Psoas muscle (tissue), 8 donors: ENCODE measurements around the gene SOX9. TPM values are rescaled to one million over a fixed set of nuclear protein-coding genes. Genes with fewer than 3 reads are reported as not detected.

Source experiments
- ATAC-seq, 4 donors: fragments of 200-7000 bp; cut with Tn5 transposase; one replicate each; pipeline ENCODE4 v1.9.1; 2020; ENCODE audit warnings: moderate library complexity in 3 of 4, mild to moderate bottlenecking in 2 of 4
- DNase-seq, 2 donors: peaks; one replicate each; pipeline ENCODE4 v3.0.0-alpha.2; 2020
- H3K27ac ChIP-seq: fragments of 200-600 bp; one replicate; pipeline ENCODE4 v1.8.0; 2022
- H3K27me3 ChIP-seq, 3 donors: fragments of 200-600 bp in 1 of 3; one replicate each; pipeline versions ENCODE4 v1.6.1 to v1.8.0; 2013 to 2022; ENCODE audit warnings: low read length in 2 of 3, mild to moderate bottlenecking in 2 of 3, moderate library complexity in 1 of 3; ENCODE audit not compliant: insufficient read depth in 3 of 3
- H3K36me3 ChIP-seq, 2 donors: fragments of 200-600 bp in 1 of 2; one replicate each; pipeline versions ENCODE4 v1.6.1 to v1.8.0; 2013 to 2022; ENCODE audit warnings: low read depth in 1 of 2, mild to moderate bottlenecking in 1 of 2, moderate library complexity in 1 of 2; ENCODE audit not compliant: insufficient read depth in 1 of 2
- H3K4me1 ChIP-seq: fragments of 200-600 bp; one replicate; pipeline ENCODE4 v1.8.0; 2022
- H3K4me3 ChIP-seq: fragments of 200-600 bp; one replicate; pipeline ENCODE4 v1.8.0; 2022; ENCODE audit warnings: mild to moderate bottlenecking
- H3K9me3 ChIP-seq: fragments of 200-600 bp; one replicate; pipeline ENCODE4 v1.8.0; 2022
- CTCF ChIP-seq: fragments of 200-600 bp; IDR thresholded peaks from one replicate; pipeline ENCODE4 v1.8.0; 2022; ENCODE audit warnings: antibody characterized with exemption
- WGBS, 3 donors: extraction: QIAGEN DNeasy Blood & Tissue Kit; methylation state at CpG; one replicate each; pipeline versions ENCODE4 v1.1.6 to v1.1.7; 2013; 5-methylcytosine and 5-hydroxymethylcytosine counted together
- intact Hi-C, 2 donors: fragments of 100-400 bp; cut with DNase I; formaldehyde crosslinking; loops; one replicate each; pipeline versions ENCODE4 v1.11.0 to v1.14.2; 2022
- polyA plus RNA-seq, 3 donors: library from polyadenylated mRNA; stranded (reverse); fragments of 200-250 nt; gene quantifications; one replicate each; pipeline ENCODE4 v1.2.3, GENCODE V29; 2013
- total RNA-seq, 4 donors: library from RNA; stranded (reverse); fragmentation: NEBNext Ultra II Directional in 2 of 4; extraction: Animal tissue kit (Norgen Biotek cat#: 25700) in 2 of 4; gene quantifications; one replicate each; pipeline versions ENCODE4 v1.2.1 to v1.2.4, GENCODE V29; 2021 to 2023
- donor health status: healthy with polysubstance abuse.
- donor health status: DM: no; HTN: no; CAD: no; lungs with moderate emphysema.
- donor health status: Bipolar disorder and iron deficiency.
- donor health status: healthy.
- donor health status: DM: yes; HTN: yes; CAD: no.
- donor health status: DM: no; HTN: no; CAD: no.
- donor health status: DM: no; HTN: no; CAD: no.
- donor health status: DM: yes; HTN: yes; CAD: no.

The SOX9 gene
- total and polyA plus RNA-seq, 7 donors = 0.58 to 2.7 (median 1.6) TPM

- Histone ChIP-seq H3K9me3 (no peaks in the 10 kb centered on the region), H3K4me1 (peaks cover 5% of the 10 kb centered on the region), H3K27me3 (peaks cover 0 to 20% (median 10%) of the 10 kb centered on the region in 3 donors), H3K36me3 (no peaks in the 10 kb centered on the region), H3K4me3 (peak overlapping the region; percentile 56), H3K27ac (no peak overlapping the region)
- no peak for ATAC-seq
- TF ChIP-seq CTCF = no peak
- 47 to 51% (median 49%) methylated on average over 58 of the region's 58 CpGs for WGBS, 3 donors
- no peak for DNase-seq
- intact Hi-C loops = loop anchor here (5.0 to 10.0 kb wide), 3 partner anchors 150 to 642 kb away; no protein-coding TSS in a partner anchor
These were observed 3.9 kb upstream of the SOX9 start for GRCh38 chr17:72116661-72117521.

- intact Hi-C loops = loop anchor here (5.0 to 10.0 kb wide), 3 partner anchors 150 to 643 kb away; no protein-coding TSS in a partner anchor
- no peak for TF ChIP-seq CTCF
- no peaks in the 10 kb centered on the region for H3K36me3 ChIP-seq
- H3K27me3 ChIP-seq = peaks cover 0 to 20% (median 11%) of the 10 kb centered on the region in 3 donors
- no peaks in the 10 kb centered on the region for H3K9me3 ChIP-seq
- ATAC-seq (no peak), DNase-seq (no peak)
- peaks cover 5% of the 10 kb centered on the region for H3K4me1 ChIP-seq
- peak overlapping the region; percentile 56 for H3K4me3 ChIP-seq
- WGBS, 3 donors = 10 to 17% (median 14%) methylated on average over 46 to 51 of the region's 51 CpGs
- no peak overlapping the region for H3K27ac ChIP-seq
These were observed 3.1 kb upstream of the SOX9 start for GRCh38 chr17:72117535-72118334.

DNA sequence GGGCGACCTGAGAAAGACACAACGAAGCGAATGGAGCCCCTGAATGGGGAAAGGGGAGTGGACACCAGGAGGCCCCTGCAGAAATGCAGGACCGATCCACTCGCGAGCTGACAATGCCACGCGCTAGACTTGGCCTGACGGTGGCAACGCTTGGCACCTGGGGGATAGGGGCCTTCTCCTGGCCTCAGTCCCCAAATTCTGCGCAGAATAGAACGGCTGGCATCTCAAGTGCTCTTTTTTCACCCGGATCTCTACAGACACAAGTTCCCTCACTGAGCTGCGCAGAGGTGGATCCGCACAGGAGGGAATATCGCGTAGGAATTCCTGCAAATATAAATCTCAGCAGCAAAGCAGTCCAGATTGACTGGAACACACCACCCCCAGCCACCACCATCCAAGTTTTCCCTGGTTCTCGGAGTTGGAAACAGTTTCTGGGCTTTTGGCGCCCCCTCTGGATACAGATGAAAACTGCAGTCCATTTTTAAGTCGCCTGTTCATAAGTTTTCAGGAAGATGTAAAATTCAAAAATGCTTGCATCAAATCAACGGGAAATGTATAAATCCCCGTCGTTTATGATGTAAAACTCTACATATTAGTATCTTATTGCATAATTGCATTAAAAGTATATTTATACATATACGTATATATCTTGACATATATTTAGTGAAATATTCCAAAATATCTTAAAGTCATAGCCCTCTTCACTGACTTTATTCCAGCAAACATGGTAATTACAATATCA, 2.3 kb upstream of the SOX9 start:
- DNase-seq = peak; percentile 52 to 70
- TF ChIP-seq CTCF = peak; percentile 90
- H3K9me3 ChIP-seq = no peaks in the 10 kb centered on the region
- H3K27me3 ChIP-seq = peaks cover 0 to 25% (median 12%) of the 10 kb centered on the region in 3 donors
- no peaks in the 10 kb centered on the region for H3K36me3 ChIP-seq
- peak overlapping the region; percentile 56 for H3K4me3 ChIP-seq
- intact Hi-C loops = loop anchor here (5.0 to 10.0 kb wide), 3 partner anchors 151 to 644 kb away; no protein-coding TSS in a partner anchor
- H3K4me1 ChIP-seq = peaks cover 5% of the 10 kb centered on the region
- H3K27ac ChIP-seq = no peak overlapping the region
- ATAC-seq = peak in 3 of 4 donors; percentile 27 to 43 (median 29)
- 2 to 5% (median 4%) methylated on average over 24 of the region's 24 CpGs for WGBS, 3 donors

DNA sequence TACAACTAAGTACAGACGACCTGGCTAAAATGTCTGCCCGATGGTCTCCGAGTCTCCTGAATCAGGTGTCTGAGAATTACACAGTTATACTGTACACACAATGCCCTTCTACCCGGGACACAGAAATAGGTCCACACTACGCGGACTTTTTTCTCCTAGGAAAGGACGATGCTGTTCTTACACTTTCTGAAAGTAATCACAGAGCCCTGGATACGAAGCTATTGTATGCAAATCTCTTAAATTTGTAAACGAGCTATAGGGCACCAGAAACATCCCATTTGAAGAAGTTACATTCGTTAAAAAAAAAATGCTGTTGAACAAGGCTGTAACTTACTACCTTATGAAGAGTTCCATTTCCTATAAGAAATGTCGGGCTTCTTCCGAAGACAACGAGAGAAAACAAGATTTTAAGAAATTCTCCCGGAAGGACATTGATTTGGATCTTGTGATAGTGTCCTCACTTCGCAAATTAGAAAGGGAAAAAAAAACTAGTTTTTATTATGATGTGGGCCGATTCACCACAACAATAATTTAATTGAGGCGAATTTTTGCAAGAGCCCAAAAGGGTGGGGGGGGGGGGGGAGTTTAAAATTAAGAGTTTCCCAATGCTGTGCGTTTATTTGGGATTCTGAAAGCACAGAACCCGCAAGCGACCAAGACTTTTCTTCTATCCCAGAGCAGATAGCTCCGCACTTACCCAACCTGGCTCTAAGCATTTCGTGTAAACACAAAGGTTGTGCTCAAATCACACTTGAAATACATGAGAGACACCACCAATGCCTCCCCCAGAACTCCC, 1.5 kb upstream of the SOX9 start:
- DNase-seq (no peak), ATAC-seq (no peak)
- intact Hi-C loops = loop anchor here (5.0 to 10.0 kb wide), 3 partner anchors 152 to 644 kb away; no protein-coding TSS in a partner anchor
- H3K4me1 ChIP-seq = peaks cover 5% of the 10 kb centered on the region
- peak overlapping the region; percentile 88 for H3K27ac ChIP-seq
- TF ChIP-seq CTCF = no peak
- H3K9me3 ChIP-seq = no peaks in the 10 kb centered on the region
- H3K36me3 ChIP-seq = no peaks in the 10 kb centered on the region
- WGBS, 3 donors = 53 to 64% (median 60%) methylated on average over 22 of the region's 22 CpGs
- H3K27me3 ChIP-seq = peaks cover 0 to 25% (median 12%) of the 10 kb centered on the region in 3 donors
- H3K4me3 ChIP-seq = peak overlapping the region; percentile 81
